ENCODE data around the gene ADSS1.

ADSS1 gene

DNA sequence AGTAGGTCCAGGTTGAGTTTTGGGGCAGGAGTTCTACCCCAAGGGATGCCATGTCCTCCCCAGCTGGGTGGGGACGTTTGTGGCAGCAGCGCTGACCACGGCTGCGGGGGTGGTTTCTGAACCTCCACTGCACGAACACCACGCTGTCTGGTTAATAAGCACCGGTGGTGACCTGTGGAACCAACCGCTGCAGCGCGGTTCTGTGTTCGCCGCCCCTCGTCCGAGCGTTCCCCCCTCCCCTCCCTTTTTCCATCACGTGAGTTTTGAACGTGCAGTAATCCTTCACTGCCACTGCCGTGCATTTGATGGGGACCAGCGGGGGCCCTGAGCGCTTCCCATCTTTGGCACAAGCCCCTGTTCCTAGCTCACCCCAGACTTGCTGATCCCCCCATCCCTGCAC, 6.4 kb upstream of the ADSS1 start:
- Histone ChIP-seq H3K4me1 (ENCODE audit: control insufficient read depth, insufficient read depth, low read length) (no peaks in the 10 kb centered on the region), H3K27me3 (ENCODE audit: control insufficient read depth, insufficient read depth, low read length) (no peaks in the 10 kb centered on the region), H3K4me3 (ENCODE audit: low read length) (no peak overlapping the region), H3K9ac (ENCODE audit: low read length) (no peak overlapping the region), H3K36me3 (ENCODE audit: control insufficient read depth, insufficient read depth, low read length) (peaks cover 20% of the 10 kb centered on the region), H3K27ac (ENCODE audit: low read depth, low read length) (no peak overlapping the region)

- Histone ChIP-seq H3K4me3 (ENCODE audit: low read length) (no peak overlapping the region), H3K36me3 (ENCODE audit: control insufficient read depth, insufficient read depth, low read length) (peaks cover 20% of the 10 kb centered on the region), H3K4me1 (ENCODE audit: control insufficient read depth, insufficient read depth, low read length) (no peaks in the 10 kb centered on the region), H3K27ac (ENCODE audit: low read depth, low read length) (no peak overlapping the region), H3K9ac (ENCODE audit: low read length) (no peak overlapping the region), H3K27me3 (ENCODE audit: control insufficient read depth, insufficient read depth, low read length) (no peaks in the 10 kb centered on the region)
These were observed 5.9 kb upstream of the ADSS1 start for GRCh38 chr14:104718147-104718546.

DNA sequence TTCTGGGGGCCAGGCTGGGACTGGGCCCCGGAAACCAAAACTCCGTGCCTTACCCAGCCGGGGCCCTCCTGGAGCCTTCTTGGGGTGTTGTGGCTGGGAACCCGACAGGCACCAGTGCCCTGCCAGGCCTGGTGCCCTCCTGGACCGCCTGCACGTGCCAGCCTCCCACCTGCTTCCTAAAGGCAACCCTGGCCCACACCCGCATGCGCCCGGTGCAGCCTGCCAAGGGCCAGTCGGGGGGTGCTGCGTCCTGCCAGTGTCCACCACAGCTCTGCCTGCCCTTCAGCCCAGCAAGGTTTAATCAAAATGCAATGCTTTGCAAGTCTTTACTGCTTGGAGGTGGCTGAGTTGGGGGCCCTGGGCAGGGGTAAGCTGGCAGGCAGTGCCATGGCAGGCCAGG, 5.2 kb upstream of the ADSS1 start:
- no peak overlapping the region for H3K4me3 ChIP-seq (ENCODE audit: low read length)
- no peak overlapping the region for H3K9ac ChIP-seq (ENCODE audit: low read length)
- no peaks in the 10 kb centered on the region for H3K27me3 ChIP-seq (ENCODE audit: control insufficient read depth, insufficient read depth, low read length)
- H3K4me1 ChIP-seq (ENCODE audit: control insufficient read depth, insufficient read depth, low read length) = no peaks in the 10 kb centered on the region
- H3K27ac ChIP-seq (ENCODE audit: low read depth, low read length) = no peak overlapping the region
- peaks cover 15% of the 10 kb centered on the region for H3K36me3 ChIP-seq (ENCODE audit: control insufficient read depth, insufficient read depth, low read length)

GRCh38 chr14:104719343-104719742, 4.7 kb upstream of the ADSS1 start:
- peaks cover 15% of the 10 kb centered on the region for H3K36me3 ChIP-seq (ENCODE audit: control insufficient read depth, insufficient read depth, low read length)
- no peaks in the 10 kb centered on the region for H3K27me3 ChIP-seq (ENCODE audit: control insufficient read depth, insufficient read depth, low read length)

DNA sequence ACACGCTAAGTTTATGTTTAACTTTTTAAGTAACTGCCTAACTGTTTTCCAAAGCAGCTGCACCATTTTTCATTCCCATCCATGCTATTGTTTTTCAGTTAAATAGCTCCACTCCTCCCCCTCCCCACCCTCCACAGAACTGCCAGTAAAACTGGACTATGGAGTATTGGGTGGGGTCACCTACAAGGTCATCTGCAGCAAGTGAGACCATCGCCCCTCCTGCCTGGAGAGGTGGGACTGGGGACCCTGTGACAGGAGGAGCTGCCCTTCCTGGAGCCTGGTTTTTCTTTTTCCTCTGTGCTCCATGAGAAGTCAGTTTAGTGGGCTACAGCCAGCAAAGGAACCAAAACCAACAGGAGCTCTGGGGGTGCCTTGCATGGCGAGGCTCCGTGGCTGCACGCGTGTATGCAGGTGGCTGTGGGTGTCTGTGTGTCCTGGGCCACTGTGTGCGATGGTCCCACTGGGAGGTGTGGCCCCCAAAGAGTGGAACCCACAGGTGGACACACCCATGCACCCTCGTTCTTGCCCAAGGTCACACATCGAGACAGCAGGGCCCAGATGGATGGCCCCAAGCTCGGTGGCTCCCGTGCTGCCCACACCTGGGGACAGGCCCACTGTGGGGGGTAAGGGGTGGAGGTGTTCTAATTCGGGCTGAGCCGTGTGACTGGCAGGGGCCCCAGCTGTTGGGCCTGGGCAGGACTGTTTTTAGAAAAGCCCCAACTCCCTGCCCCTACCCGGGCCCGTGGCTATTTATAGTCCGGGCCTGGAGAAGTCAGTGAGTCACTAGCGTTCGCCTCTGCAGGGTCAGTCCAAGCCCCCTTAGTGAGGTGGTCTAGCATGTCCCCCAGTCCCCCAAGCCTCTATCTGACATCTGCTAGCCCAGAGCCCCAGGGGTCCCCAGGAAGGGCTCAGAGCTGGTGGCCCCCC, 2.3 kb upstream of the ADSS1 start:
- Histone ChIP-seq H3K36me3 (ENCODE audit: control insufficient read depth, insufficient read depth, low read length) (no peaks in the 10 kb centered on the region), H3K9ac (ENCODE audit: low read length) (no peak overlapping the region), H3K27me3 (ENCODE audit: control insufficient read depth, insufficient read depth, low read length) (no peaks in the 10 kb centered on the region), H3K4me3 (ENCODE audit: low read length) (no peak overlapping the region), H3K27ac (ENCODE audit: low read depth, low read length) (no peak overlapping the region), H3K4me1 (ENCODE audit: control insufficient read depth, insufficient read depth, low read length) (no peaks in the 10 kb centered on the region)

More at GRCh38 chr14:104719343-104719742, 4.7 kb upstream of the ADSS1 start:
- Histone ChIP-seq H3K4me1 (ENCODE audit: control insufficient read depth, insufficient read depth, low read length) (no peaks in the 10 kb centered on the region), H3K4me3 (ENCODE audit: low read length) (no peak overlapping the region), H3K27ac (ENCODE audit: low read depth, low read length) (no peak overlapping the region), H3K9ac (ENCODE audit: low read length) (no peak overlapping the region)

DNA sequence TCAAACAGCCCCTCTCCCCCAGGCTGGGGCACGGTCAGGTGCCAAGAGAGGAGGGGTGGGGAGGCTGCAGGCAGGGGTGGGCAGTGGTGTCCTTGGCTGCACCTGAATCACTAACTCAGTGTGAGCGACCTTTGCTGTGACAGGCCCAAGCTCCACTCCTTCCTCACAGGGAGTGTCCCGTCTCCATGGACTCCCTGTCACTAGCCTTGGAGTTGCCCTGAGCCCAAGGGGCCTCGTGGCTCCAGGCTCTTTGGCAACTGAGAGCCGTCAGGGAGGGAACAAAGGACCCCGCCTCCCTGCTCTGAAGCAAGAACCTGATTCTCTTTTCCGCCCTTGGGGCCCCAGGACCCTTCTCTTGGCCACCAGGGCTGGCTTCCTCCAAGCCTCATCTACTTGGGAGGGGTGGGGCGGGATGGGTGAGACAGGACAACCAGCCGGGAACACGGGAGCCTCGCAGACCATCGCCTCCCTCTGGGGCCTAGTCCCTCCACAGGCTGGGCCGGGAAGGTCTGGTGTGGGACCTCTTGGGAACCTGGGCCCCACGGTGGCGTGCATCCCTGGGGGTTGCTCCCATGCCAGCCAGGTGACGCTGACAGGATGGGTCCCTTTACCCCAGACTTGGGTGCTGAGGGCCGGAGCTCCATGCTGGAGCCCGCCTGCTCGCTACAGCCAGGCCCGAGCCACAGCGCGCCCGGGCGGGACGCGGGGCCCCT, 935 bp upstream of the ADSS1 start:
- Histone ChIP-seq H3K9ac (ENCODE audit: low read length) (no peak overlapping the region), H3K27me3 (ENCODE audit: control insufficient read depth, insufficient read depth, low read length) (no peaks in the 10 kb centered on the region), H3K36me3 (ENCODE audit: control insufficient read depth, insufficient read depth, low read length) (no peaks in the 10 kb centered on the region), H3K4me3 (ENCODE audit: low read length) (peak overlapping the region; percentile 81), H3K4me1 (ENCODE audit: control insufficient read depth, insufficient read depth, low read length) (no peaks in the 10 kb centered on the region), H3K27ac (ENCODE audit: low read depth, low read length) (no peak overlapping the region)

DNA sequence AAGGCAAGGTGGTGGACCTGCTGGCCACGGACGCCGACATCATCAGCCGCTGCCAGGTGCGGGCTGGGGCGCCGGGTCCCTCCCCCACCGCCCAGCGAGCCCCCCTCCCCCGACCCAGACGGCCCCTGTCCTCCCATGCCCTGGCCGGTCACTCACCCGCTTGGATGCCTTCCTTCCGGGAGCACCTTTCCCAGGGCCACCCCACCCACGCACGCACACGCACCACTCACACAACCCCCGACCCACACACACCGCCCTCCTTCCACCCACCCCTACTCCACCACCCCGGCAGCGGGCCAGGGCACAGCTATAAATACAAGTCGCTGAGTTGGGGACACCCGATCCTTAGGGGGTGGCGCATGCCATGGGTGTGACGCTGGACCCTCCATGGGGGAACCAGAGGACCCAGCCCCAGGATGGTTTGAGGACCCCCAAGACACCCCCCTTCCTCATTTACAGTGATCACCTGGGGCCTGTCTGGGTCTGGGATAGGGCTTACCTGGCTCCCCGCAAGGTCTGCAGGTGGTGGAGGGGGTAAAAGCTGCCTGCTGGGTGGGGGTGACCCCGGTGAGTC, 465 bp downstream of the ADSS1 start:
- Histone ChIP-seq H3K27me3 (ENCODE audit: control insufficient read depth, insufficient read depth, low read length) (no peaks in the 10 kb centered on the region), H3K4me3 (ENCODE audit: low read length) (peak overlapping the region; percentile 59), H3K36me3 (ENCODE audit: control insufficient read depth, insufficient read depth, low read length) (no peaks in the 10 kb centered on the region), H3K9ac (ENCODE audit: low read length) (no peak overlapping the region), H3K4me1 (ENCODE audit: control insufficient read depth, insufficient read depth, low read length) (no peaks in the 10 kb centered on the region), H3K27ac (ENCODE audit: low read depth, low read length) (no peak overlapping the region)

DNA sequence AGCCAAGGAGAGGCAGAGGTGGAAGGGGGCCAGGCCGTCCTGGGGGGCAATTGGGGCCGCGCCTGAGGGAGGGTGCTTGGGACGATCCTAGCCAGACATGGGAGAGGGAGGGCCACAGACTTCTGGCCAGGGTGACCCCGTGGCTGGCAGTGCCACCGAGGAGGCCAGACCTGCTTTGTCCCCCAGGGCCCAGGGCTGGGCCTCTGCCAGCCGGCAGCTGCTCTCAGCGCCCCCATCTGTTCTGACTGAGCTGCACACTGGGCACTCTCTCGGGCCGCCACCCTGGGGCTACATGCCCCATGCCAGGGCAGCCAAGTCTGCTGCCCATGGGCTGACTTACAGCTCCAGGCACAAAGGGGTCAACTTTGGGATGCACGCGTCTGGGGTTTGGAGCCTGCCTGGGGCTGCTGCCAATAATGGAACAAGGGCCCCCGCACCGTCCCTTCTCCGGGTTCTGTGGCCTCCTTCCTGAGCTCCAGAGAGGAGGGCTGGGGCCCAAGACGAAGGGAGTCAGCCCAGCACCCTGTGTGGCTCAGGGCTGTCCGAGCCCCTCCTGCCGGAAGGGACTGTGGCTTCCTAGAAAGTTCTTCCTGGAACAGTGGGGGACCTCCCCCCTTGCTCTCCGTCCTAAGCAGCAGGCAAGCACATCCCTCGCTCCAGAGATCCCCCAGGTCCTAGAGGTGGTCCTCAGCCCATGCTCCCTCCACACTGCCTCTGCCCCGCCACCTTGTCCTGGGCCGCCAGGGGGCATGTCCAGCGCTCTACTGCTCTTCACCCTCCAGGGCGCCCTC, 1.1 kb downstream of the ADSS1 start:
- Histone ChIP-seq H3K4me1 (ENCODE audit: control insufficient read depth, insufficient read depth, low read length) (no peaks in the 10 kb centered on the region), H3K36me3 (ENCODE audit: control insufficient read depth, insufficient read depth, low read length) (no peaks in the 10 kb centered on the region), H3K9ac (ENCODE audit: low read length) (no peak overlapping the region), H3K4me3 (ENCODE audit: low read length) (peak overlapping the region; percentile 14), H3K27ac (ENCODE audit: low read depth, low read length) (no peak overlapping the region), H3K27me3 (ENCODE audit: control insufficient read depth, insufficient read depth, low read length) (no peaks in the 10 kb centered on the region)

DNA sequence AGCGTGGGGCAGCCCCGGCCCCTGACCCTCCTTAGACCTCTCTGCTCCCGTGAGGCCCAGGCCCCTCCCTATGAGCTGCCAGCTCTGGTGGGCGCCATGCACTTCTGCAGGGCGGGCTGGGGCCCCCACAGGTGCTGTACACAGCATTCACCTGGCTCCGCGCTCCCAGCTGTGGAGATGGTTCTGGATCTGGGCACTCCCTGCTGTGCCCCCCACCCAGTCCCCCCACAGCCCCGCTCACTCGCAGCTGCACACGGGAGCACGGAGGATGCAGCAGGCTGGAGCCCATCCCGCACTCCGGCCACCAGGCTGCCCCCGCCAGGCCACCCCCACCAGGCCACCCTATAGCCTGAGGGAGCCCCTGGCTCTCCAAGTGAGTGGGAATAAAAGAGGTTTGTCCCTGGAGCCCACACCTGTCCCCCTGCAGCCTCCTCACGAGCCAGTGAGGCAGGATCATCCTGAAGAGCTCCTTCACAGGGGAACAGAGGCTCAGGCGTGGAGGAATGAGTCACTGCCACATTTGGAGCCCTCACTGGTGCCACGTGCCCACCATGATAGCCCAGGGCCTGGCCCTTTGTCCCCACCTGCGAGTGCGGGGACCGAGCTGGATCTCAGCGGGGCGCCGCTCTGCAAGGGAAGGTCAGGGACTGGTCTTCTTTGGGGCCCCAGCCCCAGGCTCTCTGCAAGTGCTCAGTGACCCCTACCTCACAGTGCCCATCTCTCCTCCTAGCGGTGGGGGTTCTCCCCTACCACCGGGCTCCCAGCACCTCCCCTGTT, 1.9 kb downstream of the ADSS1 start:
- Histone ChIP-seq H3K9ac (ENCODE audit: low read length) (no peak overlapping the region), H3K4me3 (ENCODE audit: low read length) (no peak overlapping the region), H3K36me3 (ENCODE audit: control insufficient read depth, insufficient read depth, low read length) (no peaks in the 10 kb centered on the region), H3K4me1 (ENCODE audit: control insufficient read depth, insufficient read depth, low read length) (no peaks in the 10 kb centered on the region), H3K27ac (ENCODE audit: low read depth, low read length) (no peak overlapping the region), H3K27me3 (ENCODE audit: control insufficient read depth, insufficient read depth, low read length) (no peaks in the 10 kb centered on the region)

DNA sequence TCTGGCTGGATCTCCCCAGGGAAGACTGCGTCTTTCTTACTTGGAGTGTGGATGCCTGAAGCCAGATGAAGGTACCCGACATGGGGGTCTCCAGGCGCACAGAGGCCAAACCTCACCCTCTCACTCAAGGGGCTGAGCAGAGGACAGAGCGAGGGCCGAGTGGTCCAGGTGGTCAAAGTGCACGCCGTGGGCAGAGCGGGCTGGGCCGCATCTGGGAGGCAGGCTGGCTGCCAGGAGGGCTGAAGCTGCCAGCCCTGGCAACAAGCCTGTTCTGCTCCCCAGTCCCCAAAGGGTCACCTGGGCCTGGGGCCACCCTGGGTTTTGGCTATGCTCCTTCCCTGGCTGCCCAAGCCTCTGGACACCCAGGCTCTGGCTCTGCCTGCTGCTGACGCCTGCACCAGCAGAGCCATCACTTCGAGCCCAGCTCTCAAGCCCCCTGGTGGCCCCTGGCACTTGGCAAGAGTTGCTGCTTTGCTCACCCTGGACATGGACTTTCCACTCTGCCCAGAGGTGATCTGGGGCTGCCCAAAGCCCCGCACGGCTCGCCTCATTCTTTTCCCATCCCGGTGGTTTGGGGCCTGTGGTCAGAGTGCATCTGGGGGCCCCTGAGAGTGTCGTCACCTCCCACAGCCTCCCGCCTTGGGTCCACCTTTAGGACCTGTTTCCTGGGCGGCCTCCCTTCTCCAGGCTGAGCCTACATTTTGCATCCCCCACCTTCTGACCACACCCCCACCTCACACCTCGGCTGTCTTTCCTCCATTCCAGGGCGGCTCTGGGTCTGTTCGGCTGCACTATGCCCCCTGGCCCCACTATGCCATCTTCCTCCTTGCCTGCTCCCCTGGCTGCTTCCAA, 2.8 kb downstream of the ADSS1 start:
- no peak overlapping the region for H3K9ac ChIP-seq (ENCODE audit: low read length)
- H3K4me1 ChIP-seq (ENCODE audit: control insufficient read depth, insufficient read depth, low read length) = no peaks in the 10 kb centered on the region
- H3K4me3 ChIP-seq (ENCODE audit: low read length) = no peak overlapping the region
- H3K27ac ChIP-seq (ENCODE audit: low read depth, low read length) = no peak overlapping the region
- H3K36me3 ChIP-seq (ENCODE audit: control insufficient read depth, insufficient read depth, low read length) = no peaks in the 10 kb centered on the region
- H3K27me3 ChIP-seq (ENCODE audit: control insufficient read depth, insufficient read depth, low read length) = no peaks in the 10 kb centered on the region

GRCh38 chr14:104728631-104729030, 4.6 kb downstream of the ADSS1 start:
- Histone ChIP-seq H3K9ac (ENCODE audit: low read length) (no peak overlapping the region), H3K36me3 (ENCODE audit: control insufficient read depth, insufficient read depth, low read length) (no peaks in the 10 kb centered on the region), H3K27me3 (ENCODE audit: control insufficient read depth, insufficient read depth, low read length) (no peaks in the 10 kb centered on the region), H3K4me3 (ENCODE audit: low read length) (no peak overlapping the region), H3K4me1 (ENCODE audit: control insufficient read depth, insufficient read depth, low read length) (no peaks in the 10 kb centered on the region), H3K27ac (ENCODE audit: low read depth, low read length) (no peak overlapping the region)
